ENCODE data around the gene IGIP.

Gene IGIP

GRCh38 chr5:140178482-140179116 lies 52.9 kb downstream of the IGIP start:
- TF ChIP-seq CTCF (IDR thresholded peaks at IDR 0.05; ENCODE audit: insufficient read depth, low read depth, low read length, missing control alignments): no peak
- no peak overlapping the region for H3K4me3 ChIP-seq (ENCODE audit: low read depth, low read length)
- no peak for DNase-seq (ENCODE audit: low read depth)

All from GM12865 (cell line).